GM10266 (cell line): Measurements from ENCODE around the gene DNAJC6.
"Not testable (repeated sequence)": the region's sequence is repeated elsewhere in the genome, so short reads cannot be mapped to it uniquely, and the experiment has no call there.

Source experiments
- DNase-seq: peaks from one replicate; pipeline ENCODE4 v3.0.0; 2012; ENCODE audit errors: extremely low spot score
- TF ChIP-seq, protein P1 (sequence below): IDR thresholded peaks from 2 replicates; pipeline ENCODE4 v1.5.1; 2012; ENCODE audit warnings: mild to moderate bottlenecking, low read depth; ENCODE audit not compliant: control insufficient read depth, insufficient read depth; ENCODE audit errors: missing control alignments

DNAJC6 gene

DNA sequence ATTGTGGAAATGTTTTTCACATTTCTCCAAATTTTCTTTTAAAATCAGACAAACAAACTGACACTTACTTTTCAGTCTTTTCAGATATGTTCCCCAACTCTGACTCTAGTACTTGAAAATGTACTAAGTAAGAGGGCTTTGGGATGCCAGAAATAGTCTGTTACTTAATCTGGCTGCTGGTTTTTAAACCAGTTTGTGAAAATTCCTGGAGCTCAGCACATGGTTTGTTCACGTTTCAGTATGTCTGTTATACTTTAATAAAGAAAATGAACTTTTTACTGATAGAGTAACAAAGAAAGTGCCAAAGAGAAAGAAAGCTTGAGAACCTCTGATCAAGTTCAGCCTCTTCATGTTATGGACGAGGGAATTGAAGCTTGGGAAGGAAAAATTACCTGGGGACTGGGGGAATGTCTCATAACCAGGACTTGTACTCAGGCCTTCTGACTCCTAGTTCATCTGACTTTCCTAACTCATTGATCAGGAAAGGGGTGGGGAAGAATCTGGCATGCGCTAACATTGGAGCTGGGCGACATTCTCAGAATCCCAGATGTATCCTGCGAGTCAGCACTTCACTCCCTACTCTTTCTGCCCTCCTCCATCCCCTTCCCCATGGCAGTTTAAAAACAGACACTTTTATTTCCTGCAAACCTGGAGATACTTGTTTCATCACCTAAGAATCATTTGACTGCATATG is 30.8 kb upstream of the DNAJC6 start:
- TF ChIP-seq, protein P1, sequence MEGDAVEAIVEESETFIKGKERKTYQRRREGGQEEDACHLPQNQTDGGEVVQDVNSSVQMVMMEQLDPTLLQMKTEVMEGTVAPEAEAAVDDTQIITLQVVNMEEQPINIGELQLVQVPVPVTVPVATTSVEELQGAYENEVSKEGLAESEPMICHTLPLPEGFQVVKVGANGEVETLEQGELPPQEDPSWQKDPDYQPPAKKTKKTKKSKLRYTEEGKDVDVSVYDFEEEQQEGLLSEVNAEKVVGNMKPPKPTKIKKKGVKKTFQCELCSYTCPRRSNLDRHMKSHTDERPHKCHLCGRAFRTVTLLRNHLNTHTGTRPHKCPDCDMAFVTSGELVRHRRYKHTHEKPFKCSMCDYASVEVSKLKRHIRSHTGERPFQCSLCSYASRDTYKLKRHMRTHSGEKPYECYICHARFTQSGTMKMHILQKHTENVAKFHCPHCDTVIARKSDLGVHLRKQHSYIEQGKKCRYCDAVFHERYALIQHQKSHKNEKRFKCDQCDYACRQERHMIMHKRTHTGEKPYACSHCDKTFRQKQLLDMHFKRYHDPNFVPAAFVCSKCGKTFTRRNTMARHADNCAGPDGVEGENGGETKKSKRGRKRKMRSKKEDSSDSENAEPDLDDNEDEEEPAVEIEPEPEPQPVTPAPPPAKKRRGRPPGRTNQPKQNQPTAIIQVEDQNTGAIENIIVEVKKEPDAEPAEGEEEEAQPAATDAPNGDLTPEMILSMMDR, result no peak
- DNase-seq, result no peak

DNA sequence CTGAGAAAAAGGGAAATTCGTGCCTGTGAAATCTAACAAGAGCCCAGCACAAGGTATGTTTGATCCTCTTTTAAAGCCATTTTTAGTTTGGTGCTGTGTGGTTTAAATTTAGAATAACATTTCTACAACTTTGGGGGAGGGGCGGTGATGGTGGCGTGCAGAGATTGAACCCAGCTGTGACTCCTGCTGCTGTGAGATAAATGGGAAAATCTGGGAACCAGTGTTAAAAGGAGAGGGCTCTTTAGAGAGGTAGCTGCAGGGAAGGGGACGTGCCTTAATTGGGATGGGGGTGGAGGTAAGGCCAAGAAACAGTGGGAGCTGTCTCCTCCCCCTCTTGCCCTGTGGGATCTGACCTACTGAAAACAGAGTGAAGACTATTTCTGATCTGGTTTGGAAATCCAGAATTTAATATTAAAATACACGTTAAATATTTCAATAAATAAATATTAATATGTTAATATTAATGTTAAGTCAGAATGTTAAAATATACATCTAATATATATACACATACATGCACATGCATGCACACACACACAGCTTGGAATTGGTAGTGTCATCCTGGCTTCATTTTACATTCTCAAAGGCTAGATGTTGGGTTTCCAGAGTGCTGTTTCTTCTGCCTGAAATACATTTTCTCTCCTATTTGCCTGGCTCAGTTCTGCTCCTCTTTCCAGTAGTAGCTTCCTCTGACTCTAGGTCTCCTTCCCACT is 30.1 kb upstream of the DNAJC6 start:
- no peak for DNase-seq
- TF ChIP-seq, protein P1, result no peak

DNA sequence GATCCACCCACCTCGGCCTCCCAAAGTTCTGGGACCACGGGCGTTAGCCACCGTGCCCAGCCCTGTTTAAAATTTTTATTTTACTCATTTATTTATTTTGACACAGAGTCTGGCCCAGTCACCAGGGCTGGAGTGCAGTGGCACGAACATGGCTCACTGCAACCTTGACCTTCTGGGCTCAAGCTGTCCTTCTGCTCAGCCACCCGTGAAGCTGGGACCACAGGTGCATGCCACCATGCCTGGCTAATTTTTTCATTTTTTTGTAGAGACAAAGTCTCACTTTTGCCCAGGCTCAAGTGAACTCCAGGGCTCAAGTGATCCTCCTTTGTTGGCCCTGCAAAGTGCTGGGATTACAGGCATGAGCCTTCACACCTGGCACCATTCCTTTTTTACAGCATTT is 27.5 kb upstream of the DNAJC6 start:
- DNase-seq, result no peak

DNA sequence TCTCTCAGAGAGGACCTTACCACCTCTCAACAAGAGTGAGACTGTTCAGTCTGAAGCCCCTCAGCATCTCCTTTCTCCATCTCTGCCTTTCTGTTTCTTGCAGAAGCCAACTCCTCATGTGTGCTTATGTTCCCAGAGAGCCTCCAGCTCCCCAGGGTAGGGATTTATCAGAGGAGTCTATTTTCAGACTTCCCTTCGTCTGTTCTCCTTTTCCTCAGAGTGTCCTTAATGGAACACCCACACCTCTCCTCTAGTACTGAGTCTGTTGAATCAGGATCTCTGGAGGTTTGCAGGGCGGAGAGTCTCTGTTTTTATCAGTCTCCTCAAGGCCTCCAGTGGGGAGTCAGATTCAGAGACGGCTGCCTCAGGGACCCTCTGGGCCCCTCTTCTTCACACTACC is 25.1 kb upstream of the DNAJC6 start:
- TF ChIP-seq, protein P1, result no peak
- DNase-seq, result no peak

More for the DNA sequence above, 27.5 kb upstream of the DNAJC6 start:
- TF ChIP-seq, protein P1, result no peak

DNA sequence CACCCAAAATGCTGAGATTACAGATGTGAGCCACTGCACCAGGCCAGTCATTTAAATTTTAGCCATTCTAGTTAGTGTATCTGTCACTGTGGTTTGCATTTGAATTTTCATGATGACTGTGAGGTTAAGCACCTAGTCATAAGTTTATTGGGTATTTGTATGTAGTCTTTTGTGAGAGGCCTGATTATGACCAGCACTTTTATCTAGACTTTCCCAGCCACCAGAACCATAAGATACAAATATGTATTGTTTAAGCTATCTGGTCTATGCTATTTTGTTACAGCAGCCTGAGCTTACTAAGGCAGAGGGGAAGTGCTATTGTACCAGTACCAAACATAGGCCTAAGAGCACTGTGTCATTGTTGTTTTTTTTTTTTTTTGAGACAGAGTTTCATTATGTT is 19.9 kb upstream of the DNAJC6 start:
- TF ChIP-seq, protein P1, result no peak
- no peak for DNase-seq

DNA sequence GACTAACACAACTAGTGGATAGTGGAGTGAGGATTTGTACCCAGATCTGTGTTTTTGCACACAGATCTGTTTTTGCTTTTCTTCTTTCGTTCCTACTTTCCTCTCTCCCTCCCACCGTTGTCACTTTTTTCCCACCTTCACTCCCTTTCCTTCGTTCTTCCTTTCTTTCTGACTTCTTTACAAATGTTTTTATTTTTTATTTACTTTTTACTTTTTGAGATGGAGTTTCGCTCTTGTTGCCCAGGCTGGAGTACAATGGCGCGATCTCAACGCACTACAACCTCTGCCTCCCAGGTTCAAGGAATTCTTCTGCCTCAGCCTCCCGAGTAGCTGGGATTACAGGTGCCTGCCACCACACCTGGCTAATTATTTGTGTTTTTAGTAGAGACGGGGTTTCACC is 17.5 kb upstream of the DNAJC6 start:
- DNase-seq, result not testable (repeated sequence)

DNA sequence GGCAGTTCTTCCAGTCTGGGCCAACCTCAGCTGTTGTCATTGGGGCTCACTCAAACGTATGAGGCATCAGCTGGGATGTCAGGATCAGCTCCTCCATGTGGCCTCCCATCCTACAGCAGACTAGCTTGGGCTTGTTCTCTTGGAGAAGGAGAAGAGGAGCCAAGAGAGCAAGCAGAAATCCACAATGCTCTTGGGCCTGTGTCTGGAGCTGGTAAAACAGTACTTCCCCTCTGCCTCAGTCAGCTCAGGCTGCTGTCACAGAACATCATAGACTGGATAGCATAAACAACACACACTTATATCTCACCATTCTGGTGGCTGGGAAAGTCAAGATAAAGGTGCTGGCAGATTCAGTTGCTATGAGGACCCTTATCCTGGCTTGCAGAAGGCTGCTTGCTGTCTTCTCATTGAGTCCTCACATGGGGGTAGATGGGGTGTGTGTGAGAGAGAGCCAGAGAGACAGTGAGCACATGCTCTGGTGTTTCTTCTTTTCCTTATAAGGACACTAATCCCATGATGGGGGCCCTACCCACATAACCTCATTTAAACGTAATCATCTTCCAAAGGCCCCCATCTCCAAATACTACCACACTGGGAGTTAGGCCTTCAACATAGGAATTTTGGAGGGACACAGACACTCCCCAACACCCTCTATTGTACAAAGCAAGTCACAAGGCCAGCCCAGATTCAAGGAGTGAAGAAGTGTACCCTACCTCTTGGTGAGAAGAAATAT is 16.3 kb upstream of the DNAJC6 start:
- TF ChIP-seq, protein P1, result no peak

More for the DNA sequence above, 16.3 kb upstream of the DNAJC6 start:
- DNase-seq, result no peak
